Measurements from ENCODE around the gene AP2M1.
A peak's percentile ranks its signal among the peaks of the same experiment; 100 is the strongest.

The AP2M1 gene

GRCh38 chr3:184174646-184175492, at the start of gene AP2M1:
AP2M1 (plus strand) TSS chr3:184174855; CDS start chr3:184176994, 2,139 bp downstream.
- H3K4me3 ChIP-seq (ENCODE audit: low read depth, low read length): peak within 1 kb of the TSS; percentile 99
- no peaks in the 10 kb centered on the region for H3K27me3 ChIP-seq (replicated peaks)
- peak; percentile 10 for TF ChIP-seq CTCF (IDR thresholded peaks at IDR 0.05; ENCODE audit: low read depth, low read length, missing control alignments)
- in situ Hi-C loops (cut with HindIII; ENCODE audit: low pct_ligation_motif_present, low sequenced_read_pairs): no loop called here
- H3K36me3 ChIP-seq (replicated peaks): peaks cover 52% of the 10 kb centered on the region
- H3K27ac ChIP-seq: peak within 1 kb of the TSS; percentile 96
- peak; percentile 99 for DNase-seq

- H3K27me3 ChIP-seq (replicated peaks): no peaks in the 10 kb centered on the region
Observed at GRCh38 chr3:184126006-184126405, 48.6 kb upstream of the AP2M1 start.

GRCh38 chr3:184129012-184129411, 45.6 kb upstream of the AP2M1 start:
- in situ Hi-C loops (cut with HindIII; ENCODE audit: low pct_ligation_motif_present, low sequenced_read_pairs): no loop called here
- no peak overlapping the region for H3K27ac ChIP-seq
- H3K4me3 ChIP-seq (ENCODE audit: low read depth, low read length): no peak overlapping the region
- peak; percentile 54 for DNase-seq
- TF ChIP-seq CTCF (IDR thresholded peaks at IDR 0.05; ENCODE audit: low read depth, low read length, missing control alignments): peak; percentile 69
- no peaks in the 10 kb centered on the region for H3K27me3 ChIP-seq (replicated peaks)
- no peaks in the 10 kb centered on the region for H3K36me3 ChIP-seq (replicated peaks)

More at GRCh38 chr3:184126006-184126405, 48.6 kb upstream of the AP2M1 start:
- no peak for TF ChIP-seq CTCF (IDR thresholded peaks at IDR 0.05; ENCODE audit: low read depth, low read length, missing control alignments)
- no peak overlapping the region for H3K27ac ChIP-seq
- H3K4me3 ChIP-seq (ENCODE audit: low read depth, low read length): no peak overlapping the region
- H3K36me3 ChIP-seq (replicated peaks): no peaks in the 10 kb centered on the region
- in situ Hi-C loops (cut with HindIII; ENCODE audit: low pct_ligation_motif_present, low sequenced_read_pairs): no loop called here
- DNase-seq: no peak

- Histone ChIP-seq H3K27ac (no peak overlapping the region), H3K4me3 (ENCODE audit: low read depth, low read length) (no peak overlapping the region), H3K27me3 (replicated peaks) (no peaks in the 10 kb centered on the region), H3K36me3 (replicated peaks) (no peaks in the 10 kb centered on the region)
- no peak for DNase-seq
- no peak for TF ChIP-seq CTCF (IDR thresholded peaks at IDR 0.05; ENCODE audit: low read depth, low read length, missing control alignments)
- in situ Hi-C loops (cut with HindIII; ENCODE audit: low pct_ligation_motif_present, low sequenced_read_pairs): no loop called here
Observed at GRCh38 chr3:184132945-184133344, 41.7 kb upstream of the AP2M1 start.

- Histone ChIP-seq H3K27me3 (replicated peaks) (no peaks in the 10 kb centered on the region), H3K4me3 (ENCODE audit: low read depth, low read length) (peak overlapping the region; percentile 96), H3K27ac (peak overlapping the region; percentile 79), H3K36me3 (replicated peaks) (peaks cover 3% of the 10 kb centered on the region)
- in situ Hi-C loops (cut with HindIII; ENCODE audit: low pct_ligation_motif_present, low sequenced_read_pairs): no loop called here
- peak; percentile 73 for DNase-seq
- no peak for TF ChIP-seq CTCF (IDR thresholded peaks at IDR 0.05; ENCODE audit: low read depth, low read length, missing control alignments)
Observed at GRCh38 chr3:184133840-184134745, 40.6 kb upstream of the AP2M1 start.

Data from brain microvascular endothelial cell (primary cell).